ENCODE results near the gene NET1. TPM values are rescaled to one million over a fixed set of nuclear protein-coding genes. Genes with fewer than 3 reads are reported as not detected.

The NET1 gene
- total RNA-seq, 1 experiment from 2014 or later: 154 TPM

- intact Hi-C loops (cut with micrococcal nuclease; ENCODE audit: unreplicated experiment): no loop called here
- no peak overlapping the region for H3K4me3 Mint-ChIP-seq (ENCODE audit: low read depth, unreplicated experiment)
- H3K27ac Mint-ChIP-seq (ENCODE audit: unreplicated experiment): no peak overlapping the region
- H3K27me3 Mint-ChIP-seq (ENCODE audit: unreplicated experiment): no peaks in the 10 kb centered on the region
- BruUV-seq (replicated peaks): no TSS peak
- H3K9me3 Mint-ChIP-seq (ENCODE audit: low read depth, unreplicated experiment): no peaks in the 10 kb centered on the region
- DNase-seq: no peak
- CTCF ChIA-PET: interaction anchor here (0.7 kb wide), 2 partner anchors 100 to 135 kb away, joined by 3 read pairs; no protein-coding TSS in a partner anchor
- peaks cover 26% of the 10 kb centered on the region for H3K4me1 Mint-ChIP-seq (ENCODE audit: low read depth, unreplicated experiment)
- TF ChIP-seq CTCF (IDR thresholded peaks at IDR 0.05; ENCODE audit: unreplicated experiment): no peak
- H3K36me3 Mint-ChIP-seq (ENCODE audit: insufficient read depth, unreplicated experiment): peaks cover 93% of the 10 kb centered on the region
These were observed 41.6 kb downstream of the NET1 start for GRCh38 chr10:5453749-5454489.

- no peak overlapping the region for H3K4me3 Mint-ChIP-seq (ENCODE audit: low read depth, unreplicated experiment)
- H3K27ac Mint-ChIP-seq (ENCODE audit: unreplicated experiment): no peak overlapping the region
- CTCF ChIA-PET: no interaction called here
- no peaks in the 10 kb centered on the region for H3K27me3 Mint-ChIP-seq (ENCODE audit: unreplicated experiment)
- no TSS peak for BruUV-seq (replicated peaks)
- intact Hi-C loops (cut with micrococcal nuclease; ENCODE audit: unreplicated experiment): no loop called here
- TF ChIP-seq CTCF (IDR thresholded peaks at IDR 0.05; ENCODE audit: unreplicated experiment): no peak
- DNase-seq: no peak
- H3K9me3 Mint-ChIP-seq (ENCODE audit: low read depth, unreplicated experiment): no peaks in the 10 kb centered on the region
- H3K36me3 Mint-ChIP-seq (ENCODE audit: insufficient read depth, unreplicated experiment): peaks cover 94% of the 10 kb centered on the region
- H3K4me1 Mint-ChIP-seq (ENCODE audit: low read depth, unreplicated experiment): peaks cover 20% of the 10 kb centered on the region
These were observed 44.2 kb downstream of the NET1 start for GRCh38 chr10:5456563-5456962.

GRCh38 chr10:5457741-5458140 lies 45.4 kb downstream of the NET1 start:
- CTCF ChIA-PET: no interaction called here
- peak overlapping the region; percentile 62 for H3K27ac Mint-ChIP-seq (ENCODE audit: unreplicated experiment)
- no peaks in the 10 kb centered on the region for H3K27me3 Mint-ChIP-seq (ENCODE audit: unreplicated experiment)
- BruUV-seq (replicated peaks): no TSS peak
- no peaks in the 10 kb centered on the region for H3K9me3 Mint-ChIP-seq (ENCODE audit: low read depth, unreplicated experiment)
- no peak for DNase-seq
- TF ChIP-seq CTCF (IDR thresholded peaks at IDR 0.05; ENCODE audit: unreplicated experiment): no peak
- intact Hi-C loops (cut with micrococcal nuclease; ENCODE audit: unreplicated experiment): no loop called here
- peaks cover 93% of the 10 kb centered on the region for H3K36me3 Mint-ChIP-seq (ENCODE audit: insufficient read depth, unreplicated experiment)
- H3K4me3 Mint-ChIP-seq (ENCODE audit: low read depth, unreplicated experiment): peak overlapping the region; percentile 7
- H3K4me1 Mint-ChIP-seq (ENCODE audit: low read depth, unreplicated experiment): peaks cover 12% of the 10 kb centered on the region

- DNase-seq: no peak
- no peak for TF ChIP-seq CTCF (IDR thresholded peaks at IDR 0.05; ENCODE audit: unreplicated experiment)
- BruUV-seq (replicated peaks): no TSS peak
- CTCF ChIA-PET: no interaction called here
- H3K9me3 Mint-ChIP-seq (ENCODE audit: low read depth, unreplicated experiment): no peaks in the 10 kb centered on the region
- H3K36me3 Mint-ChIP-seq (ENCODE audit: insufficient read depth, unreplicated experiment): peaks cover 93% of the 10 kb centered on the region
- intact Hi-C loops (cut with micrococcal nuclease; ENCODE audit: unreplicated experiment): no loop called here
- no peaks in the 10 kb centered on the region for H3K27me3 Mint-ChIP-seq (ENCODE audit: unreplicated experiment)
- peaks cover 12% of the 10 kb centered on the region for H3K4me1 Mint-ChIP-seq (ENCODE audit: low read depth, unreplicated experiment)
- H3K4me3 Mint-ChIP-seq (ENCODE audit: low read depth, unreplicated experiment): no peak overlapping the region
- H3K27ac Mint-ChIP-seq (ENCODE audit: unreplicated experiment): peak overlapping the region; percentile 62
These were observed 46.1 kb downstream of the NET1 start for GRCh38 chr10:5458425-5458824.

Data from Calu3 (cell line).